Left forelimb (tissue), 1 donor: ENCODE measurements around the gene XPC.

ENCODE experiments used
- DNase-seq: peaks from one replicate; pipeline ENCODE4 v3.0.0-alpha.2; 2018; ENCODE audit warnings: low spot score

The XPC gene

GRCh38 chr3:14147617-14148016 lies 30.8 kb downstream of the XPC start:
- no peak for DNase-seq

- no peak for DNase-seq
Observed at GRCh38 chr3:14147066-14147435, 31.4 kb downstream of the XPC start.

- peak; percentile 60 for DNase-seq
Observed at GRCh38 chr3:14146381-14147065, 31.9 kb downstream of the XPC start.

GRCh38 chr3:14145670-14146380 lies 32.6 kb downstream of the XPC start:
- peak; percentile 63 for DNase-seq

GRCh38 chr3:14145236-14145635 lies 33.2 kb downstream of the XPC start:
- no peak for DNase-seq

GRCh38 chr3:14144423-14145075 lies 33.9 kb downstream of the XPC start:
- no peak for DNase-seq

- DNase-seq: no peak
Observed at GRCh38 chr3:14143271-14144225, 34.9 kb downstream of the XPC start.

- DNase-seq: no peak
Observed at GRCh38 chr3:14142567-14143270, 35.7 kb downstream of the XPC start.

- no peak for DNase-seq
Observed at GRCh38 chr3:14141602-14142341, 36.6 kb downstream of the XPC start.

GRCh38 chr3:14141144-14141543 lies 37.3 kb downstream of the XPC start:
- no peak for DNase-seq

GRCh38 chr3:14140668-14141067 lies 37.7 kb downstream of the XPC start:
- DNase-seq: peak; percentile 45

- no peak for DNase-seq
Observed at GRCh38 chr3:14139771-14140170, 38.6 kb downstream of the XPC start.

- peak; percentile 61 for DNase-seq
Observed at GRCh38 chr3:14138878-14139655, 39.3 kb downstream of the XPC start.

- DNase-seq: no peak
Observed at GRCh38 chr3:14138109-14138877, 40.1 kb downstream of the XPC start.

- DNase-seq: no peak
Observed at GRCh38 chr3:14137445-14137844, 41.0 kb downstream of the XPC start.

- DNase-seq: no peak
Observed at GRCh38 chr3:14137004-14137403, 41.4 kb downstream of the XPC start.

GRCh38 chr3:14135581-14135980 lies 42.8 kb downstream of the XPC start:
- no peak for DNase-seq

GRCh38 chr3:14134291-14134690 lies 44.1 kb downstream of the XPC start:
- no peak for DNase-seq

- DNase-seq: no peak
Observed at GRCh38 chr3:14133876-14134275, 44.5 kb downstream of the XPC start.
